GM18505 (cell line): ENCODE measurements around the gene C1GALT1.
A peak's percentile ranks its signal among the peaks of the same experiment; 100 is the strongest.

Experiments used
- ATAC-seq: cut with Tn5 transposase; IDR thresholded peaks from one replicate; pipeline ENCODE4 v1.9.1; 2021; ENCODE audit not compliant: unreplicated experiment
- POLR2A ChIP-seq: IDR thresholded peaks from 4 replicates; pipeline ENCODE4 v1.6.1; 2011; ENCODE audit warnings: borderline replicate concordance; ENCODE audit not compliant: insufficient read depth, insufficient read length; ENCODE audit errors: extremely low read depth

Gene C1GALT1

GRCh38 chr7:7156663-7157062 lies 25.7 kb upstream of the C1GALT1 start:
- ATAC-seq, result no peak
- no peak for TF ChIP-seq POLR2A

GRCh38 chr7:7157177-7157886 lies 25.0 kb upstream of the C1GALT1 start:
- no peak for TF ChIP-seq POLR2A
- ATAC-seq, result peak; percentile 88

- no peak for ATAC-seq
- no peak for TF ChIP-seq POLR2A
Observed at GRCh38 chr7:7157887-7158271, 24.5 kb upstream of the C1GALT1 start.

- TF ChIP-seq POLR2A, result no peak
- ATAC-seq, result no peak
Observed at GRCh38 chr7:7159063-7159658, 23.2 kb upstream of the C1GALT1 start.

GRCh38 chr7:7164591-7164990 lies 17.8 kb upstream of the C1GALT1 start:
- ATAC-seq, result no peak
- no peak for TF ChIP-seq POLR2A

- no peak for TF ChIP-seq POLR2A
- no peak for ATAC-seq
Observed at GRCh38 chr7:7165372-7165771, 17.0 kb upstream of the C1GALT1 start.

- TF ChIP-seq POLR2A, result no peak
- no peak for ATAC-seq
Observed at GRCh38 chr7:7166318-7166717, 16.0 kb upstream of the C1GALT1 start.

GRCh38 chr7:7169296-7169695 lies 13.0 kb upstream of the C1GALT1 start:
- no peak for ATAC-seq
- no peak for TF ChIP-seq POLR2A

- TF ChIP-seq POLR2A, result no peak
- no peak for ATAC-seq
Observed at GRCh38 chr7:7173956-7174632, 8.2 kb upstream of the C1GALT1 start.

- TF ChIP-seq POLR2A, result no peak
- ATAC-seq, result no peak
Observed at GRCh38 chr7:7175075-7175695, 7.2 kb upstream of the C1GALT1 start.

GRCh38 chr7:7176406-7177043 lies 5.8 kb upstream of the C1GALT1 start:
- no peak for ATAC-seq
- no peak for TF ChIP-seq POLR2A

- TF ChIP-seq POLR2A, result no peak
- ATAC-seq, result no peak
Observed at GRCh38 chr7:7177044-7177517, 5.3 kb upstream of the C1GALT1 start.

- no peak for ATAC-seq
- no peak for TF ChIP-seq POLR2A
Observed at GRCh38 chr7:7178081-7178480, 4.3 kb upstream of the C1GALT1 start.
